SK-N-SH (cell line): ENCODE results near the gene SPAG8. TPM values are rescaled to one million over a fixed set of nuclear protein-coding genes. Genes with fewer than 3 reads are reported as not detected.

Experiments
- CTCF ChIA-PET: fragments of 300-600, 350-600 bp; formaldehyde crosslinking; extraction: SDS; loops from one replicate; lab custom pipeline; 2021; lab: Yijun Ruan, JAX
- POLR2A ChIA-PET: fragments of 350-600 bp; sonication (Branson Sonifier 250); formaldehyde crosslinking; extraction: SDS; loops from one replicate; lab custom pipeline; 2020; ENCODE audit warnings: antibody characterized with exemption, inconsistent platforms; lab: Yijun Ruan, JAX
- DNase-seq: peaks from one replicate; pipeline ENCODE4 v3.0.0; 2012
- H2AFZ ChIP-seq: fragments of 200-600 bp; sonication (generic); 2 replicates; pipeline ENCODE4 v1.8.1; 2016; ENCODE audit warnings: antibody characterized with exemption, mild to moderate bottlenecking, low read depth
- H3F3A ChIP-seq: fragments of 200-600 bp; sonication (generic); replicated peaks from 2 replicates; pipeline ENCODE3; 2016; ENCODE audit warnings: antibody characterized with exemption, mild to moderate bottlenecking; ENCODE audit not compliant: insufficient read depth
- H3K27ac ChIP-seq, 2 experiments: fragments of 200-500 bp in 1 of 2; fragments of 200-600 bp in 1 of 2; sonication (Bioruptor generic) in 1 of 2; sonication (generic), shearing (Covaris generic) in 1 of 2; 2 replicates each; pipeline versions ENCODE4 v1.5.1 to v1.6.1; 2014 to 2016; ENCODE audit warnings: low read depth in 2 of 2, inconsistent platforms in 1 of 2, low read length in 1 of 2, mild to moderate bottlenecking in 1 of 2, mixed read lengths in 1 of 2
- H3K27me3 ChIP-seq: fragments of 200-600 bp; sonication (generic), shearing (Covaris generic); 2 replicates; pipeline ENCODE4 v1.6.1; 2016; ENCODE audit warnings: mixed run types; ENCODE audit not compliant: insufficient read depth
- H3K36me3 ChIP-seq, 2 experiments: fragments of 200-500 bp in 1 of 2; fragments of 200-600 bp in 1 of 2; sonication (Bioruptor generic) in 1 of 2; sonication (generic) in 1 of 2; replicated peaks in 1 of 2; 2 replicates each; pipeline versions ENCODE3 to v1.5.1; 2014 to 2016; ENCODE audit warnings: low read length in 1 of 2, mild to moderate bottlenecking in 1 of 2; ENCODE audit not compliant: insufficient read depth in 2 of 2, control insufficient read depth in 1 of 2
- H3K4me1 ChIP-seq, 2 experiments: fragments of 200-500 bp in 1 of 2; fragments of 200-600 bp in 1 of 2; sonication (Bioruptor generic) in 1 of 2; sonication (generic), shearing (Covaris generic) in 1 of 2; 2 replicates each; pipeline versions ENCODE4 v1.5.1 to v1.6.1; 2014 to 2016; ENCODE audit warnings: low read depth in 1 of 2, low read length in 1 of 2, mixed run types in 1 of 2; ENCODE audit not compliant: insufficient read depth in 2 of 2, control insufficient read depth in 1 of 2
- H3K4me2 ChIP-seq: fragments of 200-600 bp; sonication (generic), shearing (Covaris generic); 2 replicates; pipeline ENCODE4 v1.6.1; 2017; ENCODE audit warnings: mixed run types
- H3K4me3 ChIP-seq, 2 experiments: fragments of 200-500 bp in 1 of 2; fragments of 200-600 bp in 1 of 2; sonication (Bioruptor generic) in 1 of 2; sonication (generic), shearing (Covaris generic) in 1 of 2; 2 replicates each; pipeline versions ENCODE4 v1.5.1 to v1.8.1; 2014 to 2016; ENCODE audit warnings: low read depth in 2 of 2, inconsistent platforms in 1 of 2, low read length in 1 of 2, mild to moderate bottlenecking in 1 of 2, mixed read lengths in 1 of 2, moderate library complexity in 1 of 2
- H3K79me2 ChIP-seq: fragments of 200-600 bp; sonication (generic); 2 replicates; pipeline ENCODE4 v1.8.1; 2017; ENCODE audit warnings: mild to moderate bottlenecking; ENCODE audit not compliant: insufficient read depth
- H3K9ac ChIP-seq: fragments of 200-600 bp; sonication (generic); 2 replicates; pipeline ENCODE4 v1.6.1; 2017; ENCODE audit warnings: mixed run types
- H3K9me2 ChIP-seq: fragments of 200-600 bp; sonication (generic); 2 replicates; pipeline ENCODE4 v1.6.1; 2017; ENCODE audit warnings: mixed run types
- H3K9me3 ChIP-seq: fragments of 200-600 bp; sonication (generic); 2 replicates; pipeline ENCODE4 v1.6.1; 2017; ENCODE audit warnings: mixed run types, mild to moderate bottlenecking, moderate library complexity
- H4K20me1 ChIP-seq: fragments of 200-600 bp; sonication (generic); 2 replicates; pipeline ENCODE4 v1.6.1; 2017; ENCODE audit warnings: mild to moderate bottlenecking, mixed run types; ENCODE audit not compliant: insufficient read depth
- CHD2 ChIP-seq: fragments of 150-350 bp; IDR thresholded peaks from 2 replicates; pipeline ENCODE4 v1.6.1; 2018; ENCODE audit warnings: low read length; ENCODE audit not compliant: partially characterized antibody
- GABPA ChIP-seq: IDR thresholded peaks from 2 replicates; pipeline ENCODE4 v1.4.0; 2012; ENCODE audit warnings: low read depth, mild to moderate bottlenecking
- JUND ChIP-seq: IDR thresholded peaks from 2 replicates; pipeline ENCODE4 v1.4.0; 2012
- PBX3 ChIP-seq: IDR thresholded peaks from 2 replicates; pipeline ENCODE4; 2012
- RFX5 ChIP-seq: IDR thresholded peaks from 2 replicates; pipeline ENCODE4 v1.6.1; 2012; ENCODE audit warnings: mild to moderate bottlenecking, improper control_type of control experiment, low read length
- RXRA ChIP-seq: IDR thresholded peaks from 2 replicates; pipeline ENCODE4 v1.4.0; 2012; ENCODE audit warnings: low read depth, mild to moderate bottlenecking, borderline replicate concordance
- TAF1 ChIP-seq: IDR thresholded peaks from 2 replicates; pipeline ENCODE4 v1.6.1; 2012; ENCODE audit warnings: low read depth, mild to moderate bottlenecking, low read length, moderate library complexity, borderline replicate concordance
- TEAD4 ChIP-seq: IDR thresholded peaks from 2 replicates; pipeline ENCODE4 v1.4.0; 2012; ENCODE audit warnings: mild to moderate bottlenecking, borderline replicate concordance; ENCODE audit not compliant: insufficient read depth
- WGBS: methylation state at CpG from one replicate; pipeline ENCODE4 v1.1.6; 2017; ENCODE audit warnings: low lambda C conversion rate; 5-methylcytosine and 5-hydroxymethylcytosine counted together
- polyA plus RNA-seq, 3 experiments: library from polyadenylated mRNA; depleted of rRNA; stranded (reverse); fragments of >200 nt; gene quantifications; 2 replicates each; pipeline ENCODE4 v1.2.3, GENCODE V29; 2012

Gene SPAG8
- polyA plus RNA-seq, 1 of the 3 experiments (the other 2 are of a cell fraction), result 1.5 TPM

- TF ChIP-seq TAF1 (no peak), JUND (no peak), TEAD4 (no peak), RFX5 (no peak), PBX3 (no peak)
- H2AFZ ChIP-seq, result no peak overlapping the region
- H4K20me1 ChIP-seq, result no peaks in the 10 kb centered on the region
- no peaks in the 10 kb centered on the region for H3K9me3 ChIP-seq
- H3K36me3 ChIP-seq, result no peaks in the 10 kb centered on the region
- H3K79me2 ChIP-seq, result no peaks in the 10 kb centered on the region
- no peaks in the 10 kb centered on the region for H3K27me3 ChIP-seq
- no peak overlapping the region for H3K4me3 ChIP-seq
- H3F3A ChIP-seq, result no peaks in the 10 kb centered on the region
- no peak overlapping the region for H3K4me2 ChIP-seq
- no peak for DNase-seq
- no peak overlapping the region for H3K9ac ChIP-seq
- H3K9me2 ChIP-seq, result no peaks in the 10 kb centered on the region
- 55% methylated on average over 3 of the region's 3 CpGs for WGBS
- no peak overlapping the region for H3K27ac ChIP-seq
- ChIA-PET POLR2A (no interaction called here), CTCF (interaction anchor here (2.5 to 3.6 kb wide), 2 partner anchors 26 to 67 kb away, joined by 10 to 17 read pairs; no protein-coding TSS in a partner anchor)
- H3K4me1 ChIP-seq, result peaks cover 0 to 9% of the 10 kb centered on the region in 2 experiments; a peak in 1 of 4 replicates
Observed at GRCh38 chr9:35856206-35856605, 44.1 kb upstream of the SPAG8 start.

- no peak for TF ChIP-seq CHD2
- no peak for TF ChIP-seq RXRA
- TF ChIP-seq GABPA, result no peak
Observed at GRCh38 chr9:35854091-35854762, 42.2 kb upstream of the SPAG8 start.

More at GRCh38 chr9:35854091-35854762, 42.2 kb upstream of the SPAG8 start:
- Histone ChIP-seq H3K9ac (no peak overlapping the region), H3K4me2 (no peak overlapping the region), H2AFZ (no peak overlapping the region), H3K4me1 (peaks cover 0 to 4% of the 10 kb centered on the region in 2 experiments; a peak in 1 of 4 replicates), H3K27me3 (no peaks in the 10 kb centered on the region), H3K36me3 (no peaks in the 10 kb centered on the region), H3K79me2 (no peaks in the 10 kb centered on the region), H4K20me1 (no peaks in the 10 kb centered on the region), H3K4me3 (no peak overlapping the region), H3K27ac (no peak overlapping the region), H3K9me3 (no peaks in the 10 kb centered on the region), H3K9me2 (no peaks in the 10 kb centered on the region), H3F3A (peaks cover 4% of the 10 kb centered on the region)
- ChIA-PET POLR2A (no interaction called here), CTCF (interaction anchor here (0.8 kb wide), 1 partner anchor 19 kb away, joined by 5 read pairs; no protein-coding TSS in a partner anchor)
- 85% methylated on average over 6 of the region's 7 CpGs for WGBS
- no peak for DNase-seq
